ENCODE data around the gene GRK3. TPM values are rescaled to one million over a fixed set of nuclear protein-coding genes. Genes with fewer than 3 reads are reported as not detected.

The GRK3 gene
- total RNA-seq, 8 experiments from 2014 or later = 7.0 to 24.2 (median 15.6) TPM

- no peak overlapping the region for H3K4me3 ChIP-seq
- in situ Hi-C loops (cut with MboI; ENCODE audit: low pct_unique_long_range_greater_than_20kb in 2 of 9, low sequenced_read_pairs in 9 of 9, unreplicated experiment in 9 of 9) = no loop called here
- H3K4me1 ChIP-seq (replicated peaks in 1 of 2) = no peaks in the 10 kb centered on the region
- 50 to 80% (median 61%) methylated on average over 1 of the region's 1 CpG; no CpG with 5 or more reads in 6 of the 10 experiments for WGBS, 10 experiments
- ATAC-seq (replicated peaks in 6 of 8) = peak in 1 of 8 experiments; percentile 84
- H3K27ac ChIP-seq = no peak overlapping the region
Observed at GRCh38 chr22:25638638-25639037, 74.2 kb downstream of the GRK3 start.

GRCh38 chr22:25641650-25642049 is 77.2 kb downstream of the GRK3 start:
- H3K4me1 ChIP-seq (replicated peaks in 1 of 2) = no peaks in the 10 kb centered on the region
- ATAC-seq (replicated peaks in 6 of 8) = no peak
- no peak overlapping the region for H3K4me3 ChIP-seq
- H3K27ac ChIP-seq = no peak overlapping the region
- in situ Hi-C loops (cut with MboI; ENCODE audit: low pct_unique_long_range_greater_than_20kb in 2 of 9, low sequenced_read_pairs in 9 of 9, unreplicated experiment in 9 of 9) = no loop called here
- 54 to 100% (median 90%) methylated on average over 2 of the region's 2 CpGs; no CpG with 5 or more reads in 1 of the 10 experiments for WGBS, 10 experiments

GRCh38 chr22:25643232-25644000 is 78.9 kb downstream of the GRK3 start:
- WGBS, 10 experiments = 78 to 100% (median 94%) methylated on average over 1 to 9 of the region's 9 CpGs; no CpG with 5 or more reads in 1 of the 10 experiments
- no peak overlapping the region for H3K27ac ChIP-seq
- in situ Hi-C loops (cut with MboI; ENCODE audit: low pct_unique_long_range_greater_than_20kb in 2 of 9, low sequenced_read_pairs in 9 of 9, unreplicated experiment in 9 of 9) = no loop called here
- no peaks in the 10 kb centered on the region for H3K4me1 ChIP-seq (replicated peaks in 1 of 2)
- ATAC-seq (replicated peaks in 6 of 8) = no peak
- no peak overlapping the region for H3K4me3 ChIP-seq

GRCh38 chr22:25644122-25644521 is 79.6 kb downstream of the GRK3 start:
- Histone ChIP-seq H3K4me1 (replicated peaks in 1 of 2) (no peaks in the 10 kb centered on the region), H3K4me3 (no peak overlapping the region), H3K27ac (no peak overlapping the region)
- in situ Hi-C loops (cut with MboI; ENCODE audit: low pct_unique_long_range_greater_than_20kb in 2 of 9, low sequenced_read_pairs in 9 of 9, unreplicated experiment in 9 of 9) = no loop called here
- ATAC-seq (replicated peaks in 6 of 8) = no peak
- WGBS, 10 experiments = 25 to 100% (median 78%) methylated on average over 1 to 3 of the region's 3 CpGs; no CpG with 5 or more reads in 2 of the 10 experiments

- H3K4me1 ChIP-seq (replicated peaks in 1 of 2) = no peaks in the 10 kb centered on the region
- no peak for ATAC-seq (replicated peaks in 6 of 8)
- no peak overlapping the region for H3K27ac ChIP-seq
- no peak overlapping the region for H3K4me3 ChIP-seq
- WGBS, 10 experiments = 50 to 100% (median 98%) methylated on average over 1 to 4 of the region's 6 CpGs; no CpG with 5 or more reads in 4 of the 10 experiments
- in situ Hi-C loops (cut with MboI; ENCODE audit: low pct_unique_long_range_greater_than_20kb in 2 of 9, low sequenced_read_pairs in 9 of 9, unreplicated experiment in 9 of 9) = no loop called here
Observed at GRCh38 chr22:25645266-25645665, 80.8 kb downstream of the GRK3 start.

GRCh38 chr22:25645964-25646363 is 81.5 kb downstream of the GRK3 start:
- WGBS, 10 experiments = 86 to 100% (median 100%) methylated on average over 1 of the region's 1 CpG; no CpG with 5 or more reads in 3 of the 10 experiments
- H3K4me1 ChIP-seq (replicated peaks in 1 of 2) = no peaks in the 10 kb centered on the region
- H3K4me3 ChIP-seq = no peak overlapping the region
- ATAC-seq (replicated peaks in 6 of 8) = no peak
- in situ Hi-C loops (cut with MboI; ENCODE audit: low pct_unique_long_range_greater_than_20kb in 2 of 9, low sequenced_read_pairs in 9 of 9, unreplicated experiment in 9 of 9) = no loop called here
- H3K27ac ChIP-seq = no peak overlapping the region

- Histone ChIP-seq H3K4me3 (no peak overlapping the region), H3K4me1 (replicated peaks in 1 of 2) (no peaks in the 10 kb centered on the region), H3K27ac (no peak overlapping the region)
- in situ Hi-C loops (cut with MboI; ENCODE audit: low pct_unique_long_range_greater_than_20kb in 2 of 9, low sequenced_read_pairs in 9 of 9, unreplicated experiment in 9 of 9) = no loop called here
- ATAC-seq (replicated peaks in 6 of 8) = no peak
Observed at GRCh38 chr22:25650833-25651232, 86.4 kb downstream of the GRK3 start.

GRCh38 chr22:25651332-25652085 is 87.0 kb downstream of the GRK3 start:
- Histone ChIP-seq H3K4me3 (no peak overlapping the region), H3K4me1 (replicated peaks in 1 of 2) (no peaks in the 10 kb centered on the region), H3K27ac (no peak overlapping the region)
- in situ Hi-C loops (cut with MboI; ENCODE audit: low pct_unique_long_range_greater_than_20kb in 2 of 9, low sequenced_read_pairs in 9 of 9, unreplicated experiment in 9 of 9) = no loop called here
- WGBS, 10 experiments = 36 to 100% (median 88%) methylated on average over 2 to 4 of the region's 4 CpGs
- no peak for ATAC-seq (replicated peaks in 6 of 8)

GRCh38 chr22:25654676-25655075 is 90.2 kb downstream of the GRK3 start:
- ATAC-seq (replicated peaks in 6 of 8) = no peak
- no peaks in the 10 kb centered on the region for H3K4me1 ChIP-seq (replicated peaks in 1 of 2)
- in situ Hi-C loops (cut with MboI; ENCODE audit: low pct_unique_long_range_greater_than_20kb in 2 of 9, low sequenced_read_pairs in 9 of 9, unreplicated experiment in 9 of 9) = no loop called here
- H3K4me3 ChIP-seq = no peak overlapping the region
- H3K27ac ChIP-seq = no peak overlapping the region

GRCh38 chr22:25655371-25655935 is 91.0 kb downstream of the GRK3 start:
- Histone ChIP-seq H3K4me3 (no peak overlapping the region), H3K27ac (no peak overlapping the region), H3K4me1 (replicated peaks in 1 of 2) (no peaks in the 10 kb centered on the region)
- no peak for ATAC-seq (replicated peaks in 6 of 8)
- in situ Hi-C loops (cut with MboI; ENCODE audit: low pct_unique_long_range_greater_than_20kb in 2 of 9, low sequenced_read_pairs in 9 of 9, unreplicated experiment in 9 of 9) = no loop called here
- WGBS, 10 experiments = 51 to 92% (median 81%) methylated on average over 1 to 4 of the region's 4 CpGs; no CpG with 5 or more reads in 1 of the 10 experiments

- Histone ChIP-seq H3K4me1 (replicated peaks in 1 of 2) (no peaks in the 10 kb centered on the region), H3K4me3 (no peak overlapping the region), H3K27ac (no peak overlapping the region)
- ATAC-seq (replicated peaks in 6 of 8) = no peak
- in situ Hi-C loops (cut with MboI; ENCODE audit: low pct_unique_long_range_greater_than_20kb in 2 of 9, low sequenced_read_pairs in 9 of 9, unreplicated experiment in 9 of 9) = no loop called here
Observed at GRCh38 chr22:25656724-25657123, 92.2 kb downstream of the GRK3 start.

- 0 to 95% (median 59%) methylated on average over 2 to 4 of the region's 4 CpGs; no CpG with 5 or more reads in 2 of the 10 experiments for WGBS, 10 experiments
- no peaks in the 10 kb centered on the region for H3K4me1 ChIP-seq (replicated peaks in 1 of 2)
- no peak overlapping the region for H3K4me3 ChIP-seq
- ATAC-seq (replicated peaks in 6 of 8) = peak in 2 of 8 experiments; percentile 50 to 66
- no peak overlapping the region for H3K27ac ChIP-seq
- in situ Hi-C loops (cut with MboI; ENCODE audit: low pct_unique_long_range_greater_than_20kb in 2 of 9, low sequenced_read_pairs in 9 of 9, unreplicated experiment in 9 of 9) = no loop called here
Observed at GRCh38 chr22:25658633-25659032, 94.2 kb downstream of the GRK3 start.

- WGBS, 10 experiments = 60 to 100% (median 83%) methylated on average over 1 to 2 of the region's 2 CpGs; no CpG with 5 or more reads in 3 of the 10 experiments
- no peaks in the 10 kb centered on the region for H3K4me1 ChIP-seq (replicated peaks in 1 of 2)
- no peak for ATAC-seq (replicated peaks in 6 of 8)
Observed at GRCh38 chr22:25659413-25659812, 94.9 kb downstream of the GRK3 start.

More at GRCh38 chr22:25659413-25659812, 94.9 kb downstream of the GRK3 start:
- in situ Hi-C loops (cut with MboI; ENCODE audit: low pct_unique_long_range_greater_than_20kb in 2 of 9, low sequenced_read_pairs in 9 of 9, unreplicated experiment in 9 of 9) = no loop called here
- Histone ChIP-seq H3K27ac (no peak overlapping the region), H3K4me3 (no peak overlapping the region)

Measured in motor neuron (in vitro differentiated cells).